ENCODE results near the gene FBXL16. TPM values are rescaled to one million over a fixed set of nuclear protein-coding genes. Genes with fewer than 3 reads are reported as not detected.

Gene FBXL16
- total and polyA plus RNA-seq, 2 of the 13 experiments (the other 11 are each of a cell fraction or from before 2014, with no cell fraction given) = 0.22 to 2.0 TPM

DNA sequence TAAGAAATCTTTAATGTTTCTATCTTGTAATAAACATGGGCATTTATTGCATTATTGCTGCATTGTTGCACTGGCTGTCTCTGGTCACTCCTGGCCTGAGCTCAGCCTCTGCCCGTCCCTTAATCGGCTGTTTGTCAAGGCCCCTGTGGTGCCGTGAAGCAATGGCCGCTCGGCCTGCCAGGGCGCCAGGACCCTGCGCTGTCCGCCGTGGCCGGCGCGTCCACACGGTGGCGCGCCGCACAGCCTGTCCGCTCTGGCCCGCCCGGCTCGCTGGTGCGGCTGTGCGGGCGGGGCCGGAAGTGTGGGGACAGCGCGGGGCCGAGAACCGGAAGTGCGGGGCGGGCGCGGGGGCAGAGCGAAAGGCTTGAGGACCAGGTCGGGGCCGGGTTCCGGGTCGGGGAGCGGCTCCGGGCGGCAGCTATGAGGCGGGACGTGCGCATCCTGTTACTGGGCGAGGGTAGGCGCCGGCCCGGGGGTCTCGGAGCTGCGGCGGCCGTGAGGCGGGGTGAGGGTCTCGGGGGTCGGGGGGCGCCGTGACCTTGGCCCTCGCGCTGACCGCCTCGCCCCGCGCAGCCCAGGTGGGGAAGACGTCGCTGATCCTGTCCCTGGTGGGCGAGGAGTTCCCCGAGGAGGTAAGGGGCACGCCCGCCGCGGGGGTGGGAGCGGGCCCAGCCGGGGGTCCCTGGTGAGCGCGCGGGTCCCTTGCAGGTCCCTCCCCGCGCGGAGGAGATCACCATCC, 37.7 kb downstream of the FBXL16 start, which contains the start of gene RHOT2 (continued):
- TF ChIP-seq, protein P1, sequence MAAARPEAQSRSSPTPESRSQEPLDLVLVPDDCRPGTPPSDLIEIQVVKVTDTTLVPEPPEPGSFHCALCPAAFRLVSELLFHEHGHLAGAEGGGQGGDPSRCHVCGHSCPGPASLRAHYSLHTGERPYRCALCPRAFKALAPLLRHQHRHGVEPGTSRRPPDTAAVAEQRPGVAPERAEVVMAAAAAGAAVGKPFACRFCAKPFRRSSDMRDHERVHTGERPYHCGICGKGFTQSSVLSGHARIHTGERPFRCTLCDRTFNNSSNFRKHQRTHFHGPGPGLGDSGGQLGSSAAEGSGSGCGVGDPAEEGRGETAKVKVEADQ (CRISPR knock-in tag; IDR thresholded peaks at IDR 0.05; ENCODE audit: borderline replicate concordance) = peak; percentile 90; the same call in 1 of the 2 replicates
- no peak for TF ChIP-seq ZNF549 (CRISPR knock-in tag; IDR thresholded peaks at IDR 0.05)
- TF ChIP-seq SP1 (IDR thresholded peaks at IDR 0.05) = no peak
- peak; percentile 80 for TF ChIP-seq SP1 (CRISPR knock-in tag; IDR thresholded peaks at IDR 0.05)
- TF ChIP-seq SRY (CRISPR knock-in tag; IDR thresholded peaks at IDR 0.05) = peak; percentile 58; the same call in 1 of the 2 replicates
- peak; percentile 57 for TF ChIP-seq POGZ (CRISPR knock-in tag; IDR thresholded peaks at IDR 0.05)
- no peak for TF ChIP-seq EED (CRISPR knock-in tag; IDR thresholded peaks at IDR 0.05)
- TF ChIP-seq ZNF546 (CRISPR knock-in tag; conservative IDR thresholded peaks at IDR 0.05) = no peak
- TF ChIP-seq TOE1 (CRISPR knock-in tag; IDR thresholded peaks at IDR 0.05) = peak; percentile 52; the same call in 1 of the 2 replicates
- TF ChIP-seq, protein P2, sequence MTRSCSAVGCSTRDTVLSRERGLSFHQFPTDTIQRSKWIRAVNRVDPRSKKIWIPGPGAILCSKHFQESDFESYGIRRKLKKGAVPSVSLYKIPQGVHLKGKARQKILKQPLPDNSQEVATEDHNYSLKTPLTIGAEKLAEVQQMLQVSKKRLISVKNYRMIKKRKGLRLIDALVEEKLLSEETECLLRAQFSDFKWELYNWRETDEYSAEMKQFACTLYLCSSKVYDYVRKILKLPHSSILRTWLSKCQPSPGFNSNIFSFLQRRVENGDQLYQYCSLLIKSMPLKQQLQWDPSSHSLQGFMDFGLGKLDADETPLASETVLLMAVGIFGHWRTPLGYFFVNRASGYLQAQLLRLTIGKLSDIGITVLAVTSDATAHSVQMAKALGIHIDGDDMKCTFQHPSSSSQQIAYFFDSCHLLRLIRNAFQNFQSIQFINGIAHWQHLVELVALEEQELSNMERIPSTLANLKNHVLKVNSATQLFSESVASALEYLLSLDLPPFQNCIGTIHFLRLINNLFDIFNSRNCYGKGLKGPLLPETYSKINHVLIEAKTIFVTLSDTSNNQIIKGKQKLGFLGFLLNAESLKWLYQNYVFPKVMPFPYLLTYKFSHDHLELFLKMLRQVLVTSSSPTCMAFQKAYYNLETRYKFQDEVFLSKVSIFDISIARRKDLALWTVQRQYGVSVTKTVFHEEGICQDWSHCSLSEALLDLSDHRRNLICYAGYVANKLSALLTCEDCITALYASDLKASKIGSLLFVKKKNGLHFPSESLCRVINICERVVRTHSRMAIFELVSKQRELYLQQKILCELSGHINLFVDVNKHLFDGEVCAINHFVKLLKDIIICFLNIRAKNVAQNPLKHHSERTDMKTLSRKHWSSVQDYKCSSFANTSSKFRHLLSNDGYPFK (CRISPR knock-in tag; IDR thresholded peaks at IDR 0.05; ENCODE audit: borderline replicate concordance) = no peak
- TF ChIP-seq TCF12 (IDR thresholded peaks at IDR 0.05) = no peak
- TF ChIP-seq TCF12 (CRISPR knock-in tag; IDR thresholded peaks at IDR 0.05) = peak; percentile 25; the same call in 1 of the 2 replicates
- TF ChIP-seq, protein P3, sequence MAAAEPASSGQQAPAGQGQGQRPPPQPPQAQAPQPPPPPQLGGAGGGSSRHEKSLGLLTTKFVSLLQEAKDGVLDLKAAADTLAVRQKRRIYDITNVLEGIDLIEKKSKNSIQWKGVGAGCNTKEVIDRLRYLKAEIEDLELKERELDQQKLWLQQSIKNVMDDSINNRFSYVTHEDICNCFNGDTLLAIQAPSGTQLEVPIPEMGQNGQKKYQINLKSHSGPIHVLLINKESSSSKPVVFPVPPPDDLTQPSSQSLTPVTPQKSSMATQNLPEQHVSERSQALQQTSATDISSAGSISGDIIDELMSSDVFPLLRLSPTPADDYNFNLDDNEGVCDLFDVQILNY (CRISPR knock-in tag; conservative IDR thresholded peaks at IDR 0.05) = 0 out of 2 replicates have a peak, but pooled peaks have one; percentile 13
- TF ChIP-seq, protein P4, sequence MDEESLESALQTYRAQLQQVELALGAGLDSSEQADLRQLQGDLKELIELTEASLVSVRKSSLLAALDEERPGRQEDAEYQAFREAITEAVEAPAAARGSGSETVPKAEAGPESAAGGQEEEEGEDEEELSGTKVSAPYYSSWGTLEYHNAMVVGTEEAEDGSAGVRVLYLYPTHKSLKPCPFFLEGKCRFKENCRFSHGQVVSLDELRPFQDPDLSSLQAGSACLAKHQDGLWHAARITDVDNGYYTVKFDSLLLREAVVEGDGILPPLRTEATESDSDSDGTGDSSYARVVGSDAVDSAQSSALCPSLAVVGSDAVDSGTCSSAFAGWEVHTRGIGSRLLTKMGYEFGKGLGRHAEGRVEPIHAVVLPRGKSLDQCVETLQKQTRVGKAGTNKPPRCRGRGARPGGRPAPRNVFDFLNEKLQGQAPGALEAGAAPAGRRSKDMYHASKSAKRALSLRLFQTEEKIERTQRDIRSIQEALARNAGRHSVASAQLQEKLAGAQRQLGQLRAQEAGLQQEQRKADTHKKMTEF (CRISPR knock-in tag; IDR thresholded peaks at IDR 0.05) = peak; percentile 64
- TF ChIP-seq ZNF777 (CRISPR knock-in tag; IDR thresholded peaks at IDR 0.05) = peak; percentile 57; the same call in 1 of the 2 replicates
- TF ChIP-seq, protein P5, sequence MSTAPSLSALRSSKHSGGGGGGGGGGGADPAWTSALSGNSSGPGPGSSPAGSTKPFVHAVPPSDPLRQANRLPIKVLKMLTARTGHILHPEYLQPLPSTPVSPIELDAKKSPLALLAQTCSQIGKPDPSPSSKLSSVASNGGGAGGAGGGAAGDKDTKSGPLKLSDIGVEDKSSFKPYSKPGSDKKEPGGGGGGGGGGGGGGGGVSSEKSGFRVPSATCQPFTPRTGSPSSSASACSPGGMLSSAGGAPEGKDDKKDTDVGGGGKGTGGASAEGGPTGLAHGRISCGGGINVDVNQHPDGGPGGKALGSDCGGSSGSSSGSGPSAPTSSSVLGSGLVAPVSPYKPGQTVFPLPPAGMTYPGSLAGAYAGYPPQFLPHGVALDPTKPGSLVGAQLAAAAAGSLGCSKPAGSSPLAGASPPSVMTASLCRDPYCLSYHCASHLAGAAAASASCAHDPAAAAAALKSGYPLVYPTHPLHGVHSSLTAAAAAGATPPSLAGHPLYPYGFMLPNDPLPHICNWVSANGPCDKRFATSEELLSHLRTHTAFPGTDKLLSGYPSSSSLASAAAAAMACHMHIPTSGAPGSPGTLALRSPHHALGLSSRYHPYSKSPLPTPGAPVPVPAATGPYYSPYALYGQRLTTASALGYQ (CRISPR knock-in tag; IDR thresholded peaks at IDR 0.05) = peak; percentile 64; the same call in 1 of the 2 replicates
- TF ChIP-seq NFYB (CRISPR knock-in tag; IDR thresholded peaks at IDR 0.05) = 0 out of 2 replicates have a peak, but pooled peaks have one; percentile 7
- TF ChIP-seq IRF2 (CRISPR knock-in tag; IDR thresholded peaks at IDR 0.05) = peak; percentile 86; the same call in 1 of the 2 replicates
- peak; percentile 86; the same call in 1 of the 2 replicates for TF ChIP-seq ATF7-NPFF (CRISPR knock-in tag; IDR thresholded peaks at IDR 0.05; ENCODE audit: low read depth)
- TF ChIP-seq, protein P6, sequence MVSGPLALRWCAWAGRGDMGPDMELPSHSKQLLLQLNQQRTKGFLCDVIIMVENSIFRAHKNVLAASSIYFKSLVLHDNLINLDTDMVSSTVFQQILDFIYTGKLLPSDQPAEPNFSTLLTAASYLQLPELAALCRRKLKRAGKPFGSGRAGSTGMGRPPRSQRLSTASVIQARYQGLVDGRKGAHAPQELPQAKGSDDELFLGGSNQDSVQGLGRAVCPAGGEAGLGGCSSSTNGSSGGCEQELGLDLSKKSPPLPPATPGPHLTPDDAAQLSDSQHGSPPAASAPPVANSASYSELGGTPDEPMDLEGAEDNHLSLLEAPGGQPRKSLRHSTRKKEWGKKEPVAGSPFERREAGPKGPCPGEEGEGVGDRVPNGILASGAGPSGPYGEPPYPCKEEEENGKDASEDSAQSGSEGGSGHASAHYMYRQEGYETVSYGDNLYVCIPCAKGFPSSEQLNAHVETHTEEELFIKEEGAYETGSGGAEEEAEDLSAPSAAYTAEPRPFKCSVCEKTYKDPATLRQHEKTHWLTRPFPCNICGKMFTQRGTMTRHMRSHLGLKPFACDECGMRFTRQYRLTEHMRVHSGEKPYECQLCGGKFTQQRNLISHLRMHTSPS (CRISPR knock-in tag; IDR thresholded peaks at IDR 0.05; ENCODE audit: low read depth) = no peak; the same call in 1 of the 2 replicates
